Activated T-helper 17 cell treated with anti-CD3 and anti-CD28 coated beads, Interleukin-2, amount 50 U/mL, for 72 hours (primary cell): ENCODE data around the gene METTL17. TPM values are rescaled to one million over a fixed set of nuclear protein-coding genes. Genes with fewer than 3 reads are reported as not detected.
A peak's percentile ranks its signal among the peaks of the same experiment; 100 is the strongest.
"Not testable (repeated sequence)": the region's sequence is repeated elsewhere in the genome, so short reads cannot be mapped to it uniquely, and the experiment has no call there.

ENCODE experiments used
- ATAC-seq: fragments of 150-1000 bp; cut with Tn5 transposase; replicated peaks from 2 replicates; pipeline ENCODE4 v1.10.0; 2021; ENCODE audit warnings: mild to moderate bottlenecking, moderate library complexity
- H3K27ac Mint-ChIP-seq: one replicate; pipeline ENCODE4 v1.8.0; 2022; ENCODE audit warnings: mixed read lengths
- H3K27me3 Mint-ChIP-seq: one replicate; pipeline ENCODE4 v1.8.0; 2022; ENCODE audit warnings: mixed read lengths
- H3K36me3 Mint-ChIP-seq: one replicate; pipeline ENCODE4 v1.8.0; 2022; ENCODE audit warnings: low read depth, mild to moderate bottlenecking, mixed read lengths
- H3K4me1 Mint-ChIP-seq: one replicate; pipeline ENCODE4 v1.8.0; 2022; ENCODE audit warnings: mixed read lengths
- H3K4me3 Mint-ChIP-seq: one replicate; pipeline ENCODE4 v1.8.0; 2022; ENCODE audit warnings: mild to moderate bottlenecking, mixed read lengths
- H3K9me3 Mint-ChIP-seq: one replicate; pipeline ENCODE4 v1.8.0; 2022; ENCODE audit warnings: mixed read lengths
- total RNA-seq, 2 donors: library from RNA; stranded (reverse); gene quantifications; one replicate each; pipeline ENCODE4 v1.2.3, GENCODE V29; 2022

Gene METTL17
- total RNA-seq, 2 donors from 2014 or later = 83.2 to 102 TPM

GRCh38 chr14:21009721-21010120 is 19.9 kb downstream of the METTL17 start:
- H3K36me3 Mint-ChIP-seq, ATAC-seq, H3K4me3 Mint-ChIP-seq, H3K4me1 Mint-ChIP-seq, H3K27ac Mint-ChIP-seq, H3K9me3 Mint-ChIP-seq: not testable (repeated sequence)
- peaks cover 14% of the 10 kb centered on the region for H3K27me3 Mint-ChIP-seq

GRCh38 chr14:21011136-21011535 is 21.4 kb downstream of the METTL17 start:
- Mint-ChIP-seq H3K4me3 (no peak overlapping the region), H3K4me1 (no peaks in the 10 kb centered on the region), H3K27me3 (peaks cover 14% of the 10 kb centered on the region), H3K27ac (no peak overlapping the region), H3K9me3 (no peaks in the 10 kb centered on the region), H3K36me3 (no peaks in the 10 kb centered on the region)
- no peak for ATAC-seq

DNA sequence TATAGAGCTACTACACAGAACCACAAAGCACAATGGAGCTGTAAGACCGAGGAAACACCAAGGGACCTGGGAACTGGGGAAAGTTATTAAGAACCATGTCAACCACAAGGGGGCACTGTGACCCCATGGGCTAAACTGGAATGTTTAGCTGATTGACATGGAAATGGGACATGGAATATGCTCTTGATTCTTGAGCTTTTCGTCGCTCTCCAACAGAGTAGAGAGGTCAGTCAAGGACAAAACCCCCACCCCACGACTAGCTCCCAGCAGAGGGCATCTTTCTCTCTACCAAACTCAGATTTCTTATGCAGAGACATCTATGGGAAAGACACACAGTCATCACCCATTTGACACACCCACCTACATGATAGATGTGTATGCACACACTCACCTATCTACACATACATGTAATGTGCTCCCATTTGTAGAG is 25.0 kb downstream of the METTL17 start:
- Mint-ChIP-seq H3K27ac (no peak overlapping the region), H3K4me3 (no peak overlapping the region), H3K27me3 (peaks cover 14% of the 10 kb centered on the region), H3K9me3 (no peaks in the 10 kb centered on the region), H3K4me1 (no peaks in the 10 kb centered on the region), H3K36me3 (peaks cover 4% of the 10 kb centered on the region)
- ATAC-seq = peak; percentile 86

GRCh38 chr14:21015312-21015711 is 25.5 kb downstream of the METTL17 start:
- no peak overlapping the region for H3K27ac Mint-ChIP-seq
- H3K9me3 Mint-ChIP-seq = no peaks in the 10 kb centered on the region
- H3K4me3 Mint-ChIP-seq = no peak overlapping the region
- H3K27me3 Mint-ChIP-seq = peaks cover 14% of the 10 kb centered on the region
- no peak for ATAC-seq
- H3K36me3 Mint-ChIP-seq = peaks cover 5% of the 10 kb centered on the region
- no peaks in the 10 kb centered on the region for H3K4me1 Mint-ChIP-seq

DNA sequence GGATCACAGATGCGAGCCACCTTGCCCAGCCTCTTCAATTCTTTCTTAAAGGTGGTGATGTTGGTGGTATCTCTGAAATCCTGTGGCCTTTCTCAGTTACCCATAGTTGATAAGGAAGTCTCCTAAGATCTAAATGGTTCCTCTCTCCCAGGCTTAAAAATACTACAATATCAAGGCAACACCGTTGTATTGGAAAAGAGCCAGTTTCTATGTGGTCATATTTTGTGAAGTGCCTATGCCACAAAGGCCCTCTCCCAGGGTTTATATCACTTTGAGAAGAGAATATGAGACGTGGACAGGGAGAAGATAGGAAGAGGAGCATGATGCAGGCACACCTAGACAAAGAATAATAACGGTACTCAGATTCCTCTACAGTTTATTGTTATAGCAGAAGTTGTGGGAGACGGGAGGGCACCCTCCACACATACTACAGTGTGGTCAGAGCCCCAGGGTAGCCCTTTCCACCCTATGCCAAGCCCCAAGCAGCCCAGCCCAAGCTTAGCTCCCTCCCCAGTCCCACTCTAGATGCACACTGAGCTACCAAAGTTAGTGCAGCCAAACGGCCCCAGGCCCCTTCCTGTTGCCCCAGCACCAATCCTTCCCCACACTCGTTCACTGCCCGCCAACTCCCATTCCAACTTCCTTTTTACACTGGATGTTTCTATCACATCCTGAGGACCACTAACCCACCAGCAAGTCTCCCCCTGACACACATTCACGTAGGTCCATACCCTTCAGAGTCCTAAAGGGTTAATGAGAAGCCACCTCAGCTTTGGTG is 26.8 kb downstream of the METTL17 start:
- Mint-ChIP-seq H3K27ac (no peak overlapping the region), H3K4me1 (no peaks in the 10 kb centered on the region), H3K9me3 (no peaks in the 10 kb centered on the region), H3K27me3 (peaks cover 14% of the 10 kb centered on the region), H3K4me3 (no peak overlapping the region), H3K36me3 (peaks cover 11% of the 10 kb centered on the region)
- ATAC-seq = no peak

DNA sequence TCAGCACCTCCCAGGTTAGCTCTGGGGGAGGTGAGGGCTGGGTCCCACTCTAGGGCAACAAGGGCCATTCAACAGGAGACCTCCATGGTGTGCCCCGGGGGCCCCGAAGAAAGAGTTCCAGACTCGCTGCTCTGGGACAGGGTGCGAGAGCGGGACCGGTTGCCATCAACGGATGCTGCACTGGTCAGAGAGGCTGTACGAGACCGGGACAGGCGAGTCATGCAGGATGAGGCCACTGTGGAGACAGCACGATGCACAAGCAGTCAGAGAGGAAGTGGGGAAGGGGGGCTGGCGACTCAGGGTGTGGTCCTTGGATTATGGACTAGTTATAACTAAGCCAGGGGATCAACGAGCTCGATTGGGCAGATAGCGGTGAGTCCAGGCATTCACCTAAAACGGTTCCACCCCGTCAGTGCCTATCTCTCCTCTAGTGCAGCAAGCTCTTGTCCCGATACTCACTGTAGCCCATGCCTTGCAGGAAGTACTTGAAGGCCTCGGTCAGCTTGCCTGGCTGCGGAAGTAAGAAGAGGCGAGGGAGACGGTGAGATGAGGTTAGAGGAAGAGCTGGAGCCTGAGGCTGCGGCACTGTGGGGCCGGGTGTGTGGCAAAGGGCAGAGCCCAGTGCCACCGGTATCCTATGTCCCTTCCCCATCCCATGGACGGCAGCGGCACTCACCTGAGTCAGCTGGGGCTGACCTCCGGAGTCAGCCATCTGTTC is 27.9 kb downstream of the METTL17 start:
- H3K27ac Mint-ChIP-seq = no peak overlapping the region
- H3K4me3 Mint-ChIP-seq = no peak overlapping the region
- no peaks in the 10 kb centered on the region for H3K9me3 Mint-ChIP-seq
- peaks cover 2% of the 10 kb centered on the region for H3K4me1 Mint-ChIP-seq
- H3K36me3 Mint-ChIP-seq = peaks cover 11% of the 10 kb centered on the region
- peaks cover 4% of the 10 kb centered on the region for H3K27me3 Mint-ChIP-seq
- ATAC-seq = no peak

GRCh38 chr14:21018286-21018685 is 28.5 kb downstream of the METTL17 start:
- H3K27me3 Mint-ChIP-seq = peaks cover 3% of the 10 kb centered on the region
- no peak overlapping the region for H3K4me3 Mint-ChIP-seq
- peaks cover 11% of the 10 kb centered on the region for H3K36me3 Mint-ChIP-seq
- no peak for ATAC-seq
- peaks cover 6% of the 10 kb centered on the region for H3K4me1 Mint-ChIP-seq
- H3K27ac Mint-ChIP-seq = peak overlapping the region; percentile 26
- H3K9me3 Mint-ChIP-seq = no peaks in the 10 kb centered on the region

DNA sequence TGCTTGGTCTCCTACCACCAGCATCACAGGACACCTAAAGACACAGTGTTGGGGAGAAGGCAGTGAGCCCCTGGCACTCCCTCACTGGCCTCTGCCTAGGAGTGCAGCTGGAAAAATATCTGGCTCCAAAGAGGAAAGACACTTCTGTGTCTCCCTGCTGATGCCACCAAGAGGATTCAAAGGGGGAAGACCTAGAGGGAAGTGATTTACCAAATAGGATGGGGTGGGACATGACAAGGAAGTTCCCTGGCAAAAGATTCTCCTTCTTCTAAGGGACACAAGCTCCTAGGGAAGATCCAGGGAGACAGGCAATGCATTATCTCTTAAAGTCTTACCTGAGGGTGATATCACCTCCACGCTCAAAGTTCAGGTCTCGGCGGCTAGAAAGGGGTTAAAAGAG is 29.0 kb downstream of the METTL17 start:
- H3K27ac Mint-ChIP-seq = peak overlapping the region; percentile 26
- H3K9me3 Mint-ChIP-seq = no peaks in the 10 kb centered on the region
- H3K4me1 Mint-ChIP-seq = peaks cover 6% of the 10 kb centered on the region
- peaks cover 2% of the 10 kb centered on the region for H3K27me3 Mint-ChIP-seq
- no peak overlapping the region for H3K4me3 Mint-ChIP-seq
- no peak for ATAC-seq
- peaks cover 11% of the 10 kb centered on the region for H3K36me3 Mint-ChIP-seq

GRCh38 chr14:21019366-21019765 is 29.6 kb downstream of the METTL17 start:
- H3K4me3 Mint-ChIP-seq = no peak overlapping the region
- H3K4me1 Mint-ChIP-seq = peaks cover 11% of the 10 kb centered on the region
- H3K9me3 Mint-ChIP-seq = no peaks in the 10 kb centered on the region
- H3K36me3 Mint-ChIP-seq = peaks cover 11% of the 10 kb centered on the region
- no peak overlapping the region for H3K27ac Mint-ChIP-seq
- no peak for ATAC-seq
- no peaks in the 10 kb centered on the region for H3K27me3 Mint-ChIP-seq

DNA sequence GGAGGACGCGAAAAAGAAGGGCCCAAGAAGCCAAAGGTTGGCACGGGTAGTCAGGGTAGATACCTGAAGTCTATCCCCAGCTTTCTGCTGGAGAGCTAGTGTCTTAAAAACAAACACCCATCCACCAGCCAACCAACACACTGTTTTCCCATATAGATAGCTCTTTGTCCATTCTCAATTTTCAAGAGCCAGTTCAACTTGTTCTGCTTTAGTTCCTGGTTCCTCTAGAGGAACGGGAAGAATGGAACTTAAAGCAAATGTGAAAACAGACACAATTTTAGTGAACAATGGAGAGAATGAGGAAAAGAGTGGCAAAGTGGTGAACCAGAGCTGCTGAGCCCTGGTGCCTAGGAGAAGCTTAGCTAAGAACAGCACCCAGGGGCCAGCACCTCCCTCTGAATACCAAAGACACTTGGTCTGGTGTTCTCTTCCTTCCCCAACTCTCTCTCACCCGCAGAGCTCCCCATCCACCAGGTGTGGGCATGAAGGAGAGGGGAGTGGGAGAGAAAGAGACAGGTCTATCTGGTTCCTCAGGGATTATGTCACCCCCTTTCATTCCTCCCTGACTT is 31.3 kb downstream of the METTL17 start:
- H3K4me1 Mint-ChIP-seq = peaks cover 12% of the 10 kb centered on the region
- H3K9me3 Mint-ChIP-seq = no peaks in the 10 kb centered on the region
- H3K36me3 Mint-ChIP-seq = peaks cover 11% of the 10 kb centered on the region
- no peaks in the 10 kb centered on the region for H3K27me3 Mint-ChIP-seq
- H3K4me3 Mint-ChIP-seq = no peak overlapping the region
- ATAC-seq = no peak
- H3K27ac Mint-ChIP-seq = peak overlapping the region; percentile 29

DNA sequence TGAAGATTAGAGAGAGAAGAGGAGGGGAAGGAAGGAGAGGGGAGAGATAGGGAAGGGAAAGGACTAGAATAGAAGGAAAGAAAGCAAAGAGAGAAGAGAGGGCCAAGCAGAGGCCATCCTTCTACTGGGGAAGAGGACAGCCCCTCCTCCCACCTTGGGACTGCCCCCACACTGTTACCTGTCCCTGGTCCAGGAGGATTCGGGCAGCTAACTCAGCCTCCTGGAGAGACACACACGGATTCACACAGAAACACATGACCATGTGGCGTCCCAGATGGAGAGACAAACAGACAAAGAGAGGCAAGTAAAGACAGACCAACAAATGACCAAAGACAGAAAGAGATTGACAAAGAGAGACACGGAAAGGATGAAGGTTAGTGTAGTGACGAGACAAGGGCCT is 32.9 kb downstream of the METTL17 start:
- Mint-ChIP-seq H3K27me3 (no peaks in the 10 kb centered on the region), H3K4me1 (peaks cover 12% of the 10 kb centered on the region), H3K36me3 (peaks cover 11% of the 10 kb centered on the region), H3K27ac (no peak overlapping the region), H3K9me3 (no peaks in the 10 kb centered on the region), H3K4me3 (no peak overlapping the region)
- no peak for ATAC-seq

DNA sequence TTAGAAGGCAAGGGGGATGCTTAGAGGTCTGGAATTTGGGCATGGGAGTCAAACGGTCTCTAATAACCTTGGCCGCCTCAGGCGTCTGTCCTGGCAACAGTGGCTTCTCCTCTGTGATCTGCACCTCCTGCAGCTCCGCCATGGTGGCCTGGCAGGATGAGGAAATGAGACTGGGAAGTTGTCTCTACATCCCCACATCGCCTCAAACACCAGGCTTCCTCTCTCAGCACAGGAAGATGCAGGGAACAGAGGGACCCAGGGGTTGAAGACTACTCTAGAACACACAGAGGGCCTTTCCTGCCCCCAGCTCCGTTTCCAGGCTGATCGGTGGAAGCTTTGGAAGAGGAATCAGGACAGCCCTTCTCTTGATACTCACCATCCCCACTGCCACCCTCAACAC is 33.4 kb downstream of the METTL17 start:
- peaks cover 11% of the 10 kb centered on the region for H3K36me3 Mint-ChIP-seq
- H3K27me3 Mint-ChIP-seq = no peaks in the 10 kb centered on the region
- H3K9me3 Mint-ChIP-seq = no peaks in the 10 kb centered on the region
- peak overlapping the region; percentile 86 for H3K4me3 Mint-ChIP-seq
- peaks cover 12% of the 10 kb centered on the region for H3K4me1 Mint-ChIP-seq
- ATAC-seq = no peak
- H3K27ac Mint-ChIP-seq = no peak overlapping the region

DNA sequence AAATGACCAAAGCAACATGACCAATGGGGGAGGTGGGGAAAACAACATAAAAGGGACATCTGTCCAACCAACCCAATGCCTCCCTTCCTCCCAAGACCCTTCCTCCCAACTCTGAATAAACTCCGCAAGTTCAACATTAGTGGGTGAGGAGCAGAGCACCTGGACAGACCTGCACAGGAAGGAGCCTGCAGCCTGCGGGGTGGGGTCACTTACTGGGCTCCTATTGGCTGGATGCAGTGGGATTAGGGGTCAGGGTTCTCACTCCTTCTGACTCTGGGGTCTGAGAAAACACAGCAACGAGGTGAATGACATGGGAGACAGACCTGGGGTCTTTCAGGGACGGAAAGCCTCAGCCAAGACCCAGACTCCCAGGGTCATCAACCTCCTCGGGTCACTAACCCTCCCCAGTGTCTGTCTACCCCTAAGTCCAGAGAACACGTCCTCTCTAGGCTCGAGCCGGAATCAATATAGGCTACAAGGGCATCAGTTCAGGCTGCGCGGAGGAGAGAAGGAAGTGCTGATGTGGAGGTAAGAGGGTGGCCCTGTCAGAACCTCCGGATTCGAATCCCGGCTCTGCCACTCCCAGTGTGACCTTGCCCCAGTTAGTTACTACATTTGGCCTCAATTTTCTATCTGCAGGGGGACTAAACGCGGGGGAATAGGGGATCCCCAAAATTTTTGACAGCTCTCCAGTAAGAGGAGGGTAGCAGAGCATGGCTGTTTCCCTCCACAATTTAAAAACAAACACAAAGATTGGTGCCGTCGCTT is 34.2 kb downstream of the METTL17 start:
- peak overlapping the region; percentile 66 for H3K27ac Mint-ChIP-seq

DNA sequence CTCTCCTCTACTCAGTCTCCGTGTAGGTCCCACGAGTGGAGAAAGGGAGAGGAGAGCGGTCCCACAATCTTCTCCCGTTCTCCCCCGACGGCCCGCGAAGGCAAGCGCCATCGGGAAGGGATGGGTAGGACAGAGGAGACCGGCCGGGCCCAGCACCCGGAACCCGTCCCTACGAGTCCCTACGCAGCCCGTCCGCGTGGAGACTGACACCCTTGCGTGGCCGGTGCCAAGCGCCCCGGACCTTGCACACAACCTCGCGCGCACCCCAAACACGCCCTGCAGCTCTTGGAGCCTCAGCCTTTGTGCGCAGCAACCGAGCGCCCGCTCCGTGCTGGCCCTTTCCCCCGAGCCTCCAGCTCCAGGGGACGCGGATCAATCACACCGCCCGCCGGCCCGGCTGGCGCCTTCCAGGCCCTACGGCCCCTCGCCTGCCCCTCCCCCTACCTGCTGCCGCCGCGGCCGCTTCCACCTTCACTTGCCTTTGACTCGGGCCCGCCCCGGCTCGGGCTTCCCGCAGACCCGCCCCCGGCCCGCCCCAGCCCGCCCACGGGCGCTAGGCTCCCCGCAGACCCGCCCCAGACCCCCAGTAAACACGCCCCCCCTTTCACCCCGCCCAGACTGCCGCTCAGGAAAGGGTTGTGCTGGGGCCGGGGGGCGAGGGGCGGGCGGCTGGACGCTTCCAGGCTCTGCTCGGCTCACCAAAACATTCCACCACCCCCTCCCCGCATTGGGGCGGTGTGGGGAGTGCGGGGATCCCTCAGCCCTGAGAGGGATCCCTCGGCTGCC is 35.0 kb downstream of the METTL17 start, which contains the start of gene NDRG2:
Gene NDRG2 (minus strand): TSS at position 477 of the 786 bp plus-strand sequence. CDS start 1,746 bp downstream, outside the sequence.
- peak within 1 kb of the TSS; percentile 86 for H3K4me3 Mint-ChIP-seq
- H3K36me3 Mint-ChIP-seq = peaks cover 6% of the 10 kb centered on the region
- no peaks in the 10 kb centered on the region for H3K9me3 Mint-ChIP-seq
- peaks cover 12% of the 10 kb centered on the region for H3K4me1 Mint-ChIP-seq
- ATAC-seq = peak; percentile 83
- no peaks in the 10 kb centered on the region for H3K27me3 Mint-ChIP-seq
- H3K27ac Mint-ChIP-seq = peak within 1 kb of the TSS; percentile 66

More for the DNA sequence above, 34.2 kb downstream of the METTL17 start:
- Mint-ChIP-seq H3K9me3 (no peaks in the 10 kb centered on the region), H3K4me1 (peaks cover 12% of the 10 kb centered on the region), H3K27me3 (no peaks in the 10 kb centered on the region), H3K36me3 (peaks cover 11% of the 10 kb centered on the region), H3K4me3 (peak overlapping the region; percentile 86)
- ATAC-seq = peak; percentile 54
